Right renal cortex interstitium (tissue), 3 donors: ENCODE results near the gene PARK7. TPM values are rescaled to one million over a fixed set of nuclear protein-coding genes. Genes with fewer than 3 reads are reported as not detected.
A peak's percentile ranks its signal among the peaks of the same experiment; 100 is the strongest.
"Not testable (repeated sequence)": the region's sequence is repeated elsewhere in the genome, so short reads cannot be mapped to it uniquely, and the experiment has no call there.

Source experiments
- DNase-seq, 3 donors: peaks; one replicate each; pipeline ENCODE4 v3.0.0-alpha.2; 2013; ENCODE audit warnings: low read depth in 3 of 3, low spot score in 2 of 3
- polyA plus RNA-seq, 3 donors: library from polyadenylated mRNA; unstranded; fragments of 120-200 nt; gene quantifications; one replicate each; pipeline ENCODE4 v1.2.1, GENCODE V29; 2013; ENCODE audit not compliant: insufficient read length in 3 of 3

The PARK7 gene
- polyA plus RNA-seq: 100 to 1,000 TPM; 345 to 388 (median 371) TPM

GRCh38 chr1:7961216-7962013, at the start of gene PARK7:
Gene PARK7, plus strand, starts transcription at chr1:7961711. Its CDS starts 1,075 bp downstream, at chr1:7962786.
- peak; percentile 94 to 99 (median 97) for DNase-seq

GRCh38 chr1:7912145-7912544, 49.4 kb upstream of the PARK7 start:
- no peak for DNase-seq

GRCh38 chr1:7912743-7913557, 48.6 kb upstream of the PARK7 start:
- DNase-seq: no peak

GRCh38 chr1:7915826-7916500, 45.5 kb upstream of the PARK7 start:
- no peak for DNase-seq

GRCh38 chr1:7916501-7916830, 45.0 kb upstream of the PARK7 start:
- no peak for DNase-seq

GRCh38 chr1:7917971-7918370, 43.5 kb upstream of the PARK7 start:
- DNase-seq: not testable (repeated sequence)

- no peak for DNase-seq
These were observed 41.6 kb upstream of the PARK7 start for GRCh38 chr1:7919880-7920279.

GRCh38 chr1:7921796-7922195, 39.7 kb upstream of the PARK7 start:
- no peak for DNase-seq

- DNase-seq: no peak
These were observed 39.2 kb upstream of the PARK7 start for GRCh38 chr1:7922301-7922700.

- DNase-seq: not testable (repeated sequence)
These were observed 34.5 kb upstream of the PARK7 start for GRCh38 chr1:7927061-7927460.

GRCh38 chr1:7928247-7928646, 33.3 kb upstream of the PARK7 start:
- no peak for DNase-seq

GRCh38 chr1:7929637-7930036, 31.9 kb upstream of the PARK7 start:
- no peak for DNase-seq

- DNase-seq: no peak
These were observed 30.7 kb upstream of the PARK7 start for GRCh38 chr1:7930645-7931445.

- DNase-seq: no peak
These were observed 30.1 kb upstream of the PARK7 start for GRCh38 chr1:7931446-7931812.

- no peak for DNase-seq
These were observed 28.9 kb upstream of the PARK7 start for GRCh38 chr1:7932524-7933138.

- DNase-seq: no peak
These were observed 23.4 kb upstream of the PARK7 start for GRCh38 chr1:7938070-7938469.

GRCh38 chr1:7940034-7940433, 21.5 kb upstream of the PARK7 start:
- DNase-seq: no peak

GRCh38 chr1:7940745-7941436, 20.6 kb upstream of the PARK7 start, which contains the start of gene TNFRSF9:
Gene TNFRSF9, minus strand, starts transcription at chr1:7940839. Its CDS starts 845 bp downstream, at chr1:7939994.
- no peak for DNase-seq

- no peak for DNase-seq
These were observed 20.1 kb upstream of the PARK7 start for GRCh38 chr1:7941437-7941793.
